Measurements from ENCODE around the gene MAPK11. TPM values are rescaled to one million over a fixed set of nuclear protein-coding genes. Genes with fewer than 3 reads are reported as not detected.

The MAPK11 gene
- total RNA-seq, 1 donor = 3.0 TPM

- TF ChIP-seq, protein P1, sequence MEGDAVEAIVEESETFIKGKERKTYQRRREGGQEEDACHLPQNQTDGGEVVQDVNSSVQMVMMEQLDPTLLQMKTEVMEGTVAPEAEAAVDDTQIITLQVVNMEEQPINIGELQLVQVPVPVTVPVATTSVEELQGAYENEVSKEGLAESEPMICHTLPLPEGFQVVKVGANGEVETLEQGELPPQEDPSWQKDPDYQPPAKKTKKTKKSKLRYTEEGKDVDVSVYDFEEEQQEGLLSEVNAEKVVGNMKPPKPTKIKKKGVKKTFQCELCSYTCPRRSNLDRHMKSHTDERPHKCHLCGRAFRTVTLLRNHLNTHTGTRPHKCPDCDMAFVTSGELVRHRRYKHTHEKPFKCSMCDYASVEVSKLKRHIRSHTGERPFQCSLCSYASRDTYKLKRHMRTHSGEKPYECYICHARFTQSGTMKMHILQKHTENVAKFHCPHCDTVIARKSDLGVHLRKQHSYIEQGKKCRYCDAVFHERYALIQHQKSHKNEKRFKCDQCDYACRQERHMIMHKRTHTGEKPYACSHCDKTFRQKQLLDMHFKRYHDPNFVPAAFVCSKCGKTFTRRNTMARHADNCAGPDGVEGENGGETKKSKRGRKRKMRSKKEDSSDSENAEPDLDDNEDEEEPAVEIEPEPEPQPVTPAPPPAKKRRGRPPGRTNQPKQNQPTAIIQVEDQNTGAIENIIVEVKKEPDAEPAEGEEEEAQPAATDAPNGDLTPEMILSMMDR (IDR thresholded peaks at IDR 0.05; ENCODE audit: insufficient read depth, low read length) = no peak
Observed at GRCh38 chr22:50304528-50305392, 34.6 kb upstream of the MAPK11 start.

GRCh38 chr22:50303848-50304527 is 33.8 kb upstream of the MAPK11 start:
- no peak for DNase-seq (ENCODE audit: low read depth)
- TF ChIP-seq, protein P1 (IDR thresholded peaks at IDR 0.05; ENCODE audit: insufficient read depth, low read length) = peak; percentile 3
- peak overlapping the region; percentile 47 for H3K4me3 ChIP-seq (ENCODE audit: low read depth, low read length)

More at GRCh38 chr22:50304528-50305392, 34.6 kb upstream of the MAPK11 start:
- peak; percentile 60 for DNase-seq (ENCODE audit: low read depth)
- peak overlapping the region; percentile 87 for H3K4me3 ChIP-seq (ENCODE audit: low read depth, low read length)

- TF ChIP-seq, protein P1 (IDR thresholded peaks at IDR 0.05; ENCODE audit: insufficient read depth, low read length) = no peak
- peak overlapping the region; percentile 13 for H3K4me3 ChIP-seq (ENCODE audit: low read depth, low read length)
- no peak for DNase-seq (ENCODE audit: low read depth)
Observed at GRCh38 chr22:50303515-50303847, 33.3 kb upstream of the MAPK11 start.

DNA sequence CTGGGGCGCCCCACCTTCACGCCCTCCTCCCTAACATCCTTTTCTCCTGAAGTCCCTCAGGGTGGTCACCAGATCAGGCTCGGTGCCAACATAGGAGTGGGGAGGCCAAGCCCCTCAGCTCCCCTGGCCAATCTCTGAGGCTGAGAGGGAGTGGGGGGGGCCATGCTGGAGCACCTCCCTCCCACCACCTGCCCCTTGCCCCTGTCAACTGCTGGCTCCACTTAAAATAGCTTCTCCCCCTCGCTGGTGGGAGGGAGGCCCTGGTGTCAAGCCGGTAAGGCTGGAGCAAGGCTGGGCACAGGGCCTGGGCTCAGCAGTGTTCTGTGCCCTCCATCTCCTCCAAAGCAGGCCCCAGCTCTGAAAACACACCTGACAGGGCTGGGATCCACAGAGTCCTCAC is 32.4 kb upstream of the MAPK11 start:
- no peak overlapping the region for H3K4me3 ChIP-seq (ENCODE audit: low read depth, low read length)
- no peak for DNase-seq (ENCODE audit: low read depth)
- TF ChIP-seq, protein P1 (IDR thresholded peaks at IDR 0.05; ENCODE audit: insufficient read depth, low read length) = no peak

- TF ChIP-seq, protein P1 (IDR thresholded peaks at IDR 0.05; ENCODE audit: insufficient read depth, low read length) = no peak
- no peak overlapping the region for H3K4me3 ChIP-seq (ENCODE audit: low read depth, low read length)
- no peak for DNase-seq (ENCODE audit: low read depth)
Observed at GRCh38 chr22:50302041-50302541, 31.9 kb upstream of the MAPK11 start.

GRCh38 chr22:50301581-50301991 is 31.4 kb upstream of the MAPK11 start:
- TF ChIP-seq, protein P1 (IDR thresholded peaks at IDR 0.05; ENCODE audit: insufficient read depth, low read length) = no peak
- no peak for DNase-seq (ENCODE audit: low read depth)
- no peak overlapping the region for H3K4me3 ChIP-seq (ENCODE audit: low read depth, low read length)

All from fibroblast of the aortic adventitia (primary cell).